HCT116 (cell line): Measurements from ENCODE around the gene PABPC4L. TPM values are rescaled to one million over a fixed set of nuclear protein-coding genes. Genes with fewer than 3 reads are reported as not detected.

Source experiments
- ATAC-seq: fragments of 200-7000 bp; cut with Tn5 transposase; 2 replicates; pipeline ENCODE4 v1.9.1; 2020; ENCODE audit warnings: mild to moderate bottlenecking, moderate library complexity
- BruUV-seq: library from RNA; stranded (reverse); fragments of 400-500 nt; replicated peaks from 2 replicates; lab custom pipeline; 2021; lab: Mats Ljungman, UMichigan
- CTCF ChIA-PET: fragments of 300-600 bp; sonication (Branson Sonifier 250); formaldehyde crosslinking; loops from one replicate; lab custom pipeline; 2021; ENCODE audit warnings: antibody characterized with exemption; lab: Charles Lee
- POLR2A ChIA-PET: fragments of 300-600, 350-600 bp; sonication (Branson Sonifier 250); formaldehyde crosslinking; loops from one replicate; lab custom pipeline; 2021; ENCODE audit warnings: antibody characterized with exemption; lab: Charles Lee
- RAD21 ChIA-PET, 2 experiments: fragments of 300-600 bp; sonication (Branson Sonifier 250); formaldehyde crosslinking; loops; one replicate each; lab custom pipeline; 2023; ENCODE audit warnings: low total read pairs in 2 of 2; ENCODE audit not compliant: uncharacterized antibody in 2 of 2, unreplicated experiment in 2 of 2, low non-redundant PET in 1 of 2; lab: Charles Lee
- DNase-seq: peaks from one replicate; pipeline ENCODE4 v3.0.0-alpha.2; 2010; ENCODE audit warnings: low read depth, low spot score
- H2AFZ ChIP-seq: fragments of 200-600 bp; shearing (Covaris generic), sonication (generic); 2 replicates; pipeline ENCODE4 v1.6.1; 2017; ENCODE audit warnings: low read depth, mixed run types, mixed read lengths, antibody characterized with exemption, low read length; ENCODE audit not compliant: poor library complexity, severe bottlenecking
- H3K27ac ChIP-seq: 2 replicates; pipeline ENCODE4 v1.5.1; 2012; ENCODE audit warnings: low read depth, low read length
- H3K27me3 ChIP-seq: fragments of 200-600 bp; sonication (generic); 2 replicates; pipeline ENCODE4 v1.6.1; 2016; ENCODE audit warnings: mixed run types, low read length, mixed read lengths; ENCODE audit not compliant: insufficient read depth
- H3K36me3 ChIP-seq, 2 experiments: fragments of 200-500 bp in 1 of 2; fragments of 200-600 bp in 1 of 2; sonication (Bioruptor generic) in 1 of 2; sonication (generic) in 1 of 2; 2 replicates each; pipeline versions ENCODE4 v1.5.1 to v1.6.1; 2014 to 2016; ENCODE audit warnings: low read length in 2 of 2, inconsistent platforms in 1 of 2, mixed read lengths in 1 of 2, mixed run types in 1 of 2; ENCODE audit not compliant: insufficient read depth in 2 of 2, control insufficient read depth in 1 of 2
- H3K4me1 ChIP-seq, 2 experiments: fragments of 200-600 bp in 1 of 2; sonication (generic) in 1 of 2; 2 replicates each; pipeline versions ENCODE4 v1.5.1 to v1.6.1; 2012 to 2017; ENCODE audit warnings: low read length in 2 of 2, inconsistent platforms in 1 of 2, mild to moderate bottlenecking in 1 of 2, mixed read lengths in 1 of 2, mixed run types in 1 of 2, moderate library complexity in 1 of 2; ENCODE audit not compliant: insufficient read depth in 2 of 2, control insufficient read depth in 1 of 2
- H3K4me2 ChIP-seq: fragments of 200-600 bp; sonication (generic); 2 replicates; pipeline ENCODE4 v1.6.1; 2017; ENCODE audit warnings: mixed run types, low read length, mixed read lengths
- H3K4me3 ChIP-seq, 2 experiments: fragments of 200-600 bp in 1 of 2; sonication (generic) in 1 of 2; replicated peaks in 1 of 2; 2 replicates each; pipeline ENCODE4 v1.5.1; 2011 to 2016; ENCODE audit warnings: low read length in 2 of 2, control low read depth in 1 of 2, low read depth in 1 of 2, mild to moderate bottlenecking in 1 of 2, mixed read lengths in 1 of 2, mixed run types in 1 of 2
- H3K79me2 ChIP-seq: fragments of 200-600 bp; sonication (generic); 2 replicates; pipeline ENCODE4 v1.6.1; 2017; ENCODE audit warnings: mild to moderate bottlenecking, mixed run types, low read length, moderate library complexity, mixed read lengths; ENCODE audit not compliant: insufficient read depth
- H3K9ac ChIP-seq: fragments of 200-600 bp; sonication (generic); 2 replicates; pipeline ENCODE4 v1.6.1; 2016; ENCODE audit warnings: low read length, mixed read lengths
- H3K9me2 ChIP-seq: fragments of 200-600 bp; sonication (generic), shearing (Covaris generic); 2 replicates; pipeline ENCODE4 v1.6.1; 2017; ENCODE audit warnings: mixed run types, mild to moderate bottlenecking, moderate library complexity; ENCODE audit not compliant: insufficient read depth
- H3K9me3 ChIP-seq, 2 experiments: fragments of 200-500 bp in 1 of 2; fragments of 200-600 bp in 1 of 2; sonication (Bioruptor generic) in 1 of 2; sonication (generic) in 1 of 2; 2 replicates each; pipeline ENCODE4 v1.6.1; 2014 to 2017; ENCODE audit warnings: low read length in 2 of 2, mixed read lengths in 2 of 2, inconsistent platforms in 1 of 2, low read depth in 1 of 2, mild to moderate bottlenecking in 1 of 2, mixed run types in 1 of 2, moderate library complexity in 1 of 2; ENCODE audit not compliant: control insufficient read depth in 1 of 2, insufficient read depth in 1 of 2
- H4K20me1 ChIP-seq: fragments of 200-600 bp; sonication (generic), shearing (Covaris generic); 2 replicates; pipeline ENCODE4 v1.6.1; 2017; ENCODE audit warnings: mixed run types, mild to moderate bottlenecking, moderate library complexity; ENCODE audit not compliant: insufficient read depth
- ATF3 ChIP-seq: IDR thresholded peaks from 2 replicates; pipeline ENCODE4 v1.6.1; 2012
- CEBPB ChIP-seq: IDR thresholded peaks from 2 replicates; pipeline ENCODE4 v1.6.1; 2012; ENCODE audit warnings: low read depth
- CTCF ChIP-seq, 3 experiments: fragments of 200-600 bp in 1 of 3; sonication (generic) in 1 of 3; IDR thresholded peaks in 2 of 3; conservative IDR thresholded peaks in 1 of 3; 2 replicates each; pipeline ENCODE4 v1.5.1; 2012 to 2017; ENCODE audit warnings: low read depth in 2 of 3, low read length in 2 of 3, antibody characterized with exemption in 1 of 3, borderline replicate concordance in 1 of 3, control low read depth in 1 of 3, mild to moderate bottlenecking in 1 of 3, mixed read lengths in 1 of 3, mixed run types in 1 of 3, moderate library complexity in 1 of 3; ENCODE audit not compliant: insufficient read depth in 1 of 3
- ELF1 ChIP-seq: IDR thresholded peaks from 2 replicates; pipeline ENCODE4 v1.6.1; 2012; ENCODE audit warnings: low read depth, borderline replicate concordance
- RAD21 ChIP-seq: IDR thresholded peaks from 2 replicates; pipeline ENCODE4 v1.6.1; 2012; ENCODE audit warnings: low read depth, mild to moderate bottlenecking
- SRF ChIP-seq: IDR thresholded peaks from 2 replicates; pipeline ENCODE4 v1.6.1; 2012; ENCODE audit warnings: low read depth
- YY1 ChIP-seq: IDR thresholded peaks from 2 replicates; pipeline ENCODE4 v1.6.1; 2011; ENCODE audit warnings: low read length, low read depth, moderate library complexity, mild to moderate bottlenecking; ENCODE audit not compliant: insufficient replicate concordance; ENCODE audit errors: extremely low read depth
- ZFX ChIP-seq: fragments of 450-650 bp; IDR thresholded peaks from 2 replicates; pipeline ENCODE4 v1.6.1; 2017
- ZNF274 ChIP-seq: fragments of 200-500 bp; sonication (Bioruptor generic); IDR thresholded peaks from 2 replicates; pipeline ENCODE4 v1.6.1; 2014; ENCODE audit warnings: mild to moderate bottlenecking, low read depth, low read length, inconsistent platforms
- intact Hi-C: fragments of 100-400 bp; cut with micrococcal nuclease; formaldehyde crosslinking; loops from 2 replicates; pipeline ENCODE4 v1.10.0; 2022
- total RNA-seq: library from RNA; stranded (reverse); gene quantifications from one replicate; pipeline ENCODE4 v1.2.1, GENCODE V29; 2021; ENCODE audit not compliant: unreplicated experiment

The PABPC4L gene
- total RNA-seq, 1 experiment from 2014 or later: not detected

GRCh38 chr4:134147941-134148340, 53.6 kb downstream of the PABPC4L start:
- no peak overlapping the region for H3K27ac ChIP-seq
- no peaks in the 10 kb centered on the region for H3K27me3 ChIP-seq
- no peaks in the 10 kb centered on the region for H4K20me1 ChIP-seq
- ATAC-seq (no peak), DNase-seq (no peak)
- no peak overlapping the region for H2AFZ ChIP-seq
- H3K9ac ChIP-seq: no peak overlapping the region
- ChIA-PET CTCF (no interaction called here), RAD21 (no interaction called here), POLR2A (no interaction called here)
- H3K4me2 ChIP-seq: no peak overlapping the region
- no peak for TF ChIP-seq ZFX
- no peak for TF ChIP-seq ZNF274
- no peak for TF ChIP-seq SRF
- TF ChIP-seq ATF3: no peak
- TF ChIP-seq ELF1: no peak
- no peak for TF ChIP-seq YY1
- TF ChIP-seq CTCF (IDR thresholded peaks at IDR 0.05 in 2 of 3, conservative IDR thresholded peaks at IDR 0.05 in 1 of 3; ENCODE audit: borderline replicate concordance in 1 of 3, insufficient read depth in 1 of 3, low read depth in 2 of 3, low read length in 2 of 3): no peak
- no peak for TF ChIP-seq RAD21
- TF ChIP-seq CEBPB: no peak
- BruUV-seq: no TSS peak
- no peaks in the 10 kb centered on the region for H3K9me2 ChIP-seq
- no peaks in the 10 kb centered on the region for H3K9me3 ChIP-seq
- H3K4me1 ChIP-seq: no peaks in the 10 kb centered on the region
- no peaks in the 10 kb centered on the region for H3K79me2 ChIP-seq
- no peak overlapping the region for H3K4me3 ChIP-seq
- intact Hi-C loops: no loop called here
- H3K36me3 ChIP-seq: no peaks in the 10 kb centered on the region
